ENCODE data around the gene PLXNC1. TPM values are rescaled to one million over a fixed set of nuclear protein-coding genes. Genes with fewer than 3 reads are reported as not detected.

PLXNC1 gene
- total RNA-seq, 1 donor from 2014 or later: under 0.01 TPM

DNA sequence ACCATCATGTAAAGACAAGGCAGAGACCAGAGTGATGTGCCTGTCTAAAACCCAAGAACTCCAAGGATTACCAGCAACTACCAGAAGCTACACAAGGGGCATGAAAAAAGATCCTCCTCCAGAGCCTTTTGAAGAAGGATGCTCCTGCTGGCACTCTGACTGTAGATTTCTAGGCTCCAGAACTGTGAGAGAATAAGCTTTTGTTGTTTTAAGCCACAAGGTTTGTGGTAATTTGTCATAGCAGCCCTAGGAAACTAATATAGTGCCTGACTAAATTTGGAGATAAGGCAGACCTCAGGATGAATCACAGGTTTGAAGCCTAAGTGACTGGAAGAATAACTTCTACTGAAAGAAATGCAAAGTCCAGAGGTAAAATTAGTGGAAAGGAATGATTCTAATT is 178.3 kb downstream of the PLXNC1 start:
- H3K4me3 ChIP-seq (ENCODE audit: low read depth, low read length): no peak overlapping the region
- no peak for FAIRE-seq
- H3K36me3 ChIP-seq (ENCODE audit: control insufficient read depth, insufficient read depth, low read length): peaks cover 3% of the 10 kb centered on the region
- no peak for TF ChIP-seq CTCF (IDR thresholded peaks at IDR 0.05; ENCODE audit: insufficient read depth, low read length, severe bottlenecking)
- H3K27me3 ChIP-seq (ENCODE audit: control insufficient read depth, insufficient read depth, low read length): no peaks in the 10 kb centered on the region
- peak; percentile 59 for DNase-seq (ENCODE audit: low read depth)

DNA sequence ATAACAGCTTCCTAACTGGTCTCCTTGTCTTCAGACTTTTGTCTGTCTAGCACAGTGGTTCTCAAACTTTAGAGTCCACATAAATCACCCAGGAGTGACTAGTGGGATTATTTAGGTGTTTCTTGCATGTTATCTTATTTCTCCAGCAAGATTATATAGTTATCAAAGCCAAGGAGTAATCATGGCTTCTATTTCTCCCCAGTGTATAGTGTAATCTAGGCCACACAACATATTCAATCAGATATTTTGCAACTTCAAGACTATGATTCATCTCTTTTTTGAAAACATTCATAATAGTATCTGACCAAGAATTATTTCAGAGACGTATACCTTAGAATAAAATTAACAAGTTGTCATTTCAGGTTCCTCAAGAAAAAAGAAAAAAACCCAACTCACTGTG is 179.4 kb downstream of the PLXNC1 start:
- Histone ChIP-seq H3K36me3 (ENCODE audit: control insufficient read depth, insufficient read depth, low read length) (peaks cover 1% of the 10 kb centered on the region), H3K27me3 (ENCODE audit: control insufficient read depth, insufficient read depth, low read length) (no peaks in the 10 kb centered on the region), H3K4me3 (ENCODE audit: low read depth, low read length) (no peak overlapping the region)
- no peak for TF ChIP-seq CTCF (IDR thresholded peaks at IDR 0.05; ENCODE audit: insufficient read depth, low read length, severe bottlenecking)
- peak; percentile 29 for DNase-seq (ENCODE audit: low read depth)
- no peak for FAIRE-seq

DNA sequence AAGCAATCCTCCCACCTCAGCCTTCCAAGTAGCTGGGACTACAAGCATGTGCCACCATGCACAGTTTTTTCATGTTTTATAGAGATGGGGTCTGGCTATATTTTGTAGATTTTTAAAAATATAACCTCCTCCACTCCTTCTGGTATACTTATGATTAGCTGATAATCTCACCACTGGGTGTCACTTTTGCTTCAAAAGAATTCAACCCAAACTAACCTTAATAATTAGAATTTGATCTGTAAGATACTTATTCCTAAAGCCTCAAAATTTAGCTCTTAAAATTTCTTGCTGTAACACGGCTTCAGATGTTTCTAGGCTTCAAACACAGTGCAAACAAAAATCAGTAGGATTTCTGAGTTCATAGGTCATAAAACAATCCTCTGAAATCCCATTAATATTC is 181.0 kb downstream of the PLXNC1 start:
- TF ChIP-seq CTCF (IDR thresholded peaks at IDR 0.05; ENCODE audit: insufficient read depth, low read length, severe bottlenecking): no peak
- no peak overlapping the region for H3K4me3 ChIP-seq (ENCODE audit: low read depth, low read length)
- H3K36me3 ChIP-seq (ENCODE audit: control insufficient read depth, insufficient read depth, low read length): no peaks in the 10 kb centered on the region
- DNase-seq (ENCODE audit: low read depth) (no peak), FAIRE-seq (no peak)
- no peaks in the 10 kb centered on the region for H3K27me3 ChIP-seq (ENCODE audit: control insufficient read depth, insufficient read depth, low read length)

DNA sequence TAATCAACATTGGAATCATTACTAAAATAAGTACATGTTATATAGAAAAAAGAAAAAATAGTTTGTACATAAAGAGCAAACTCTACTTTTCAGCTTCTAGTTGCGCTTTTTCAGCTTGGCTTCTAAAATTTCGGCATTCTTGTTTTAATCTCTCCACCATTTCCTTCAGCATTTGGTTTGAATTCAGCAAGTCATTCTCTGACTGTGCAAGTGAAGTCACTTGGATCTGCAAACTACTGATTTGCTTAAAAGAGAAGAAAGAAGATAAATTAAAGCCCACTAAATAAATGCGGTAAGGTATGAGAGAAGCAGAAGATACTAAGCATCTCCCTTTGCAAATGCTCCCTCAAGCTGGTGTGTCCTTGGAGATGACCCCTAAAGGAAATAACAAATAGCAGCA is 185.0 kb downstream of the PLXNC1 start:
- FAIRE-seq (no peak), DNase-seq (ENCODE audit: low read depth) (no peak)
- no peaks in the 10 kb centered on the region for H3K36me3 ChIP-seq (ENCODE audit: control insufficient read depth, insufficient read depth, low read length)
- H3K27me3 ChIP-seq (ENCODE audit: control insufficient read depth, insufficient read depth, low read length): no peaks in the 10 kb centered on the region
- H3K4me3 ChIP-seq (ENCODE audit: low read depth, low read length): no peak overlapping the region
- no peak for TF ChIP-seq CTCF (IDR thresholded peaks at IDR 0.05; ENCODE audit: insufficient read depth, low read length, severe bottlenecking)

GRCh38 chr12:94336211-94336925 is 188.0 kb downstream of the PLXNC1 start:
- Histone ChIP-seq H3K36me3 (ENCODE audit: control insufficient read depth, insufficient read depth, low read length) (no peaks in the 10 kb centered on the region), H3K4me3 (ENCODE audit: low read depth, low read length) (no peak overlapping the region), H3K27me3 (ENCODE audit: control insufficient read depth, insufficient read depth, low read length) (no peaks in the 10 kb centered on the region)
- DNase-seq (ENCODE audit: low read depth) (peak; percentile 43), FAIRE-seq (no peak)
- no peak for TF ChIP-seq CTCF (IDR thresholded peaks at IDR 0.05; ENCODE audit: insufficient read depth, low read length, severe bottlenecking)
